ENCODE measurements around the gene MTRF1. TPM values are rescaled to one million over a fixed set of nuclear protein-coding genes. Genes with fewer than 3 reads are reported as not detected.
A peak's percentile ranks its signal among the peaks of the same experiment; 100 is the strongest.

Gene MTRF1
- total and polyA plus RNA-seq, 9 of the 15 experiments (the other 6 are each of a cell fraction or from before 2014, with no cell fraction given) = 12.5 to 33.7 (median 20.1) TPM

- Histone ChIP-seq H3K27ac (ENCODE audit: extremely low read depth, low read depth, low read length) (peak overlapping the region; percentile 40; the same call in 1 of the 3 replicates), H3K79me2 (ENCODE audit: control insufficient read depth, insufficient read depth, low read length) (no peaks in the 10 kb centered on the region), H3K36me3 (ENCODE audit: control insufficient read depth, insufficient read depth, low read length) (no peaks in the 10 kb centered on the region), H3K27me3 (ENCODE audit: control insufficient read depth in 2 of 2, insufficient read depth in 2 of 2, low read length in 2 of 2) (no peaks in the 10 kb centered on the region), H4K20me1 (replicated peaks; ENCODE audit: control insufficient read depth, insufficient read depth, low read length) (no peaks in the 10 kb centered on the region), H3K4me1 (replicated peaks in 1 of 2; ENCODE audit: control insufficient read depth in 2 of 2, insufficient read depth in 2 of 2, low read length in 2 of 2) (peaks cover 0 to 4% of the 10 kb centered on the region in 2 experiments; a peak in 1 of 5 replicates), H3K4me2 (ENCODE audit: insufficient read depth, low read length) (no peak overlapping the region), H2AFZ (ENCODE audit: low read depth, low read length) (peak overlapping the region; percentile 71), H3K9ac (ENCODE audit: insufficient read depth in 1 of 2, low read depth in 2 of 2, low read length in 2 of 2) (no peak overlapping the region), H3K4me3 (no peak overlapping the region), H3K9me3 (replicated peaks; ENCODE audit: control insufficient read depth, insufficient read depth, low read depth, low read length) (no peaks in the 10 kb centered on the region; the same call in 1 of the 2 replicates), H3K9me1 (ENCODE audit: control insufficient read depth, insufficient read depth, low read length) (no peaks in the 10 kb centered on the region)
- ChIA-PET CTCF (ENCODE audit: low intra/inter-chr PET ratio) (no interaction called here), POLR2A (interaction anchor here (0.9 kb wide), 1 partner anchor 98 kb away, joined by 3 read pairs; no protein-coding TSS in a partner anchor)
- ATAC-seq (peak; percentile 59; the same call in 2 of the 3 replicates), FAIRE-seq (peak; percentile 69), DNase-seq (ENCODE audit: extremely low read depth in 1 of 4, low spot score in 3 of 4) (peak in 1 of 4 experiments; percentile 17)
- in situ Hi-C loops (cut with MboI) (no loop called here), intact Hi-C loops (cut with micrococcal nuclease) (no loop called here)
- BruUV-seq (replicated peaks) = no TSS peak
- WGBS (ENCODE audit: insufficient coverage, low coverage, missing lambda C conversion rate) = 32% methylated on average over 4 of the region's 4 CpGs
- TF ChIP-seq GMEB1 (CRISPR knock-in tag; IDR thresholded peaks at IDR 0.05) (no peak), DDX20 (tag; IDR thresholded peaks at IDR 0.05; ENCODE audit: low read depth) (no peak), NR3C1 (CRISPR knock-in tag; IDR thresholded peaks at IDR 0.05) (no peak), ADNP (tag; IDR thresholded peaks at IDR 0.05) (no peak), SIN3B (IDR thresholded peaks at IDR 0.05; ENCODE audit: low read depth) (no peak), TEAD2 (tag; IDR thresholded peaks at IDR 0.05) (no peak), CBX8 (IDR thresholded peaks at IDR 0.05; ENCODE audit: borderline replicate concordance, extremely low read depth, low read depth, low read length, poor library complexity, severe bottlenecking) (no peak), ZNF316 (IDR thresholded peaks at IDR 0.05) (peak; percentile 94), ZNF57 (CRISPR knock-in tag; IDR thresholded peaks at IDR 0.05) (no peak), MAFK (IDR thresholded peaks at IDR 0.05; ENCODE audit: low read length) (peak; percentile 81), HMG20A (CRISPR knock-in tag; conservative IDR thresholded peaks at IDR 0.05) (no peak), ZNF785 (CRISPR knock-in tag; IDR thresholded peaks at IDR 0.05) (no peak), CBX3 (IDR thresholded peaks at IDR 0.05; ENCODE audit: borderline replicate concordance in 1 of 2, low read length in 2 of 2) (no peak), NFIC (IDR thresholded peaks at IDR 0.05) (no peak), PYGO2 (tag; IDR thresholded peaks at IDR 0.05) (no peak), RB1 (IDR thresholded peaks at IDR 0.05; ENCODE audit: low read depth) (no peak), SRSF7 (optimal IDR thresholded peaks at IDR 0.05; ENCODE audit: low read depth, low read length) (no peak)
- TF ChIP-seq, protein P1, sequence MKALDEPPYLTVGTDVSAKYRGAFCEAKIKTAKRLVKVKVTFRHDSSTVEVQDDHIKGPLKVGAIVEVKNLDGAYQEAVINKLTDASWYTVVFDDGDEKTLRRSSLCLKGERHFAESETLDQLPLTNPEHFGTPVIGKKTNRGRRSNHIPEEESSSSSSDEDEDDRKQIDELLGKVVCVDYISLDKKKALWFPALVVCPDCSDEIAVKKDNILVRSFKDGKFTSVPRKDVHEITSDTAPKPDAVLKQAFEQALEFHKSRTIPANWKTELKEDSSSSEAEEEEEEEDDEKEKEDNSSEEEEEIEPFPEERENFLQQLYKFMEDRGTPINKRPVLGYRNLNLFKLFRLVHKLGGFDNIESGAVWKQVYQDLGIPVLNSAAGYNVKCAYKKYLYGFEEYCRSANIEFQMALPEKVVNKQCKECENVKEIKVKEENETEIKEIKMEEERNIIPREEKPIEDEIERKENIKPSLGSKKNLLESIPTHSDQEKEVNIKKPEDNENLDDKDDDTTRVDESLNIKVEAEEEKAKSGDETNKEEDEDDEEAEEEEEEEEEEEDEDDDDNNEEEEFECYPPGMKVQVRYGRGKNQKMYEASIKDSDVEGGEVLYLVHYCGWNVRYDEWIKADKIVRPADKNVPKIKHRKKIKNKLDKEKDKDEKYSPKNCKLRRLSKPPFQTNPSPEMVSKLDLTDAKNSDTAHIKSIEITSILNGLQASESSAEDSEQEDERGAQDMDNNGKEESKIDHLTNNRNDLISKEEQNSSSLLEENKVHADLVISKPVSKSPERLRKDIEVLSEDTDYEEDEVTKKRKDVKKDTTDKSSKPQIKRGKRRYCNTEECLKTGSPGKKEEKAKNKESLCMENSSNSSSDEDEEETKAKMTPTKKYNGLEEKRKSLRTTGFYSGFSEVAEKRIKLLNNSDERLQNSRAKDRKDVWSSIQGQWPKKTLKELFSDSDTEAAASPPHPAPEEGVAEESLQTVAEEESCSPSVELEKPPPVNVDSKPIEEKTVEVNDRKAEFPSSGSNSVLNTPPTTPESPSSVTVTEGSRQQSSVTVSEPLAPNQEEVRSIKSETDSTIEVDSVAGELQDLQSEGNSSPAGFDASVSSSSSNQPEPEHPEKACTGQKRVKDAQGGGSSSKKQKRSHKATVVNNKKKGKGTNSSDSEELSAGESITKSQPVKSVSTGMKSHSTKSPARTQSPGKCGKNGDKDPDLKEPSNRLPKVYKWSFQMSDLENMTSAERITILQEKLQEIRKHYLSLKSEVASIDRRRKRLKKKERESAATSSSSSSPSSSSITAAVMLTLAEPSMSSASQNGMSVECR (CRISPR knock-in tag; IDR thresholded peaks at IDR 0.05) = no peak
These were observed 83.7 kb downstream of the MTRF1 start for GRCh38 chr13:41179593-41180250.
